ENCODE data around the gene KRTAP1-5.
"Not testable (repeated sequence)": the region's sequence is repeated elsewhere in the genome, so short reads cannot be mapped to it uniquely, and the experiment has no call there.

Gene KRTAP1-5

DNA sequence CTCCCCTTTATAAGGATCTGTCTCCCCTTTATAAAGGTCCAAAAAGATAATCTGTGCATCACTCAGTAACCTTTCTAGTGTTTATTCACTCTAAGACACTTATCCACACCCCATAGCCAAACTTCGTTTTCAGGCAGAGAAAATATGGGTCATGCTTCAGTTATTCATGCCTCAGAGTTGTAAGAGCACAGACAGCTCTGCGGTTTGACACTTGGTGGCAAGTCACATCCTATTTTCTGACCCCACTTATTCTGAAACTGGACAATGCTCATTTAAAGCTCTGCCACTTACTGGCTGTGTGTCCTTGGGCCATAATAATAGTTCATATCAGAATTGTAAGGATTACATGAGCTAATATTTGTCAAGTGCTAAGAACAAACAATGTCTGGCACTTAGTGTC lies 22.1 kb upstream of the KRTAP1-5 start:
- no peak for DNase-seq
- intact Hi-C loops (cut with DNase I), result no loop called here

DNA sequence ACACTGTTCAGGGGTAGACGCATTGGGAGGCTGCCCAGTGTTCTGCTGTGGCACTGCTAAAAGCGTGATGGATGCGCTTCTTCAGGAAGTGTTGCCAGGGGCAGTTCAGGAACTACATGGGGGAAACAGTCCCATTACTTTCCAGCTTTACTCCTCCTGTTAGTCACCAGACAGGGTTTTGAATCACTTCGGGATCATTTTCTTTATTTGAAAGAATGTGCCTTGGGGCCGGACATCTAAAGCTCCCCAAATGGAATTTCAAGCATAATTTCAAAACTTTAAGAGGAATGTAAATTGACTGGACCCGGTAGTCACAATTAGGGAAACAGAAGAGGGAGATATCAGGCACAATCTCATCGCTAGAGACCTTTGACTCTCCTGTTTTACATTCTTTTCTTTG lies 21.4 kb upstream of the KRTAP1-5 start:
- no peak for DNase-seq
- intact Hi-C loops (cut with DNase I), result no loop called here

DNA sequence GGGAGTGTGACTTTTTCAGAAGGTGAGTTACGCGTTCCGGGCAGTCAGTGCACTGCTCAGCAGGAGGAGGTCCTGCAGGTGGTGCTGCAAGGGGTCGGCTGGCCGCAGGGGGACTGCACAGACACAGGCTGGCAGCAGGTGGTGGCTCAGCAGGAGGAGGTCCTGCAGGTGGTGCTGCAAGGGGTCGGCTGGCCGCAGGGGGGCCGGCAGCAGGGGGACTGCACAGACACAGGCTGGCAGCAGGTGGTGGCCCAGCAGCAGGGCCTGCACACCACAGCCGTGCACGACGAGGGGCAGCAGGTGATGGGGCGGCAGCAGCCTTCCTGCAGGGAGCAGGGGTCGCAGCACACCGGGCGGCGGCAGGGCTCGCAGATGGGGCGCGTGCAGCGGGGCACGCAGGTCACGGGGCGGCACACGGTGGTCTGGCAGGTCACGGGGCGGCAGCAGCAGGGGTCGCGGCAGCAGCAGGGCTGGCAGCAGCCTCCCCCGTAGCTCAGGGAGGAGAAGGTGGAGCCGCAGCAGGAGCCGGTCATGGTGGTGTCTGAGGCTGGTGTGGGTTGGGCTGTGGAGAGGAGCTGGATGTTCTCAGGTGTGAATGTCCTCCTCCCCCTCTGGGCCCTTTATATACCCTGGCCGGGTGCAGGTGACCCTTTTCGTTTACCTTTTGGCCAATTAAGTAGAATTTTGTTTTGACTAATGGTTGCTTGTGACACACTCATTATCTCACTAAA lies 19.9 kb upstream of the KRTAP1-5 start, which contains the start of gene KRTAP2-1:
Gene KRTAP2-1, minus strand, starts transcription at position 582 of the 731 bp plus-strand sequence. Its CDS starts 49 bp downstream, at position 533.
- intact Hi-C loops (cut with DNase I), result not testable (repeated sequence)

DNA sequence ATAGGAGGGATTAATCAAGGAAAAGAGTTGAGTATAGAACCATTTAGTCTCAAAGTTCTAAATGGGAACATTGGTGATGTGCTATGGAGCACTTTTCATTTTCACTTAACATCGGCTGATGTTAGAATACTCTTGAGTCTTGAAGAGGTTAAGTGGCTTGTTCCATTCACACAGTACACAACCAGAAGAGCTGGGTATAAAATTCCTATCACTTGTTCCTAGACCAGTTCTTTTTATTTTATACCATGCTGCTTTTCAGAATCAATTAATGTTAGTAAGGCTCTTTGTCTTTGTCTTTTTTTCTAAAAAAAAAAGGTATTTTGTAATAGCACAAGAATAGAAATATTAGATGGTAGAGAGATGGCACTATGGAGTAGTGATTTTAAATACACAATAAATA lies 15.9 kb upstream of the KRTAP1-5 start:
- DNase-seq, result no peak
- intact Hi-C loops (cut with DNase I), result no loop called here

More for the DNA sequence above, 19.9 kb upstream of the KRTAP1-5 start, which contains the start of gene KRTAP2-1:
- DNase-seq, result not testable (repeated sequence)

DNA sequence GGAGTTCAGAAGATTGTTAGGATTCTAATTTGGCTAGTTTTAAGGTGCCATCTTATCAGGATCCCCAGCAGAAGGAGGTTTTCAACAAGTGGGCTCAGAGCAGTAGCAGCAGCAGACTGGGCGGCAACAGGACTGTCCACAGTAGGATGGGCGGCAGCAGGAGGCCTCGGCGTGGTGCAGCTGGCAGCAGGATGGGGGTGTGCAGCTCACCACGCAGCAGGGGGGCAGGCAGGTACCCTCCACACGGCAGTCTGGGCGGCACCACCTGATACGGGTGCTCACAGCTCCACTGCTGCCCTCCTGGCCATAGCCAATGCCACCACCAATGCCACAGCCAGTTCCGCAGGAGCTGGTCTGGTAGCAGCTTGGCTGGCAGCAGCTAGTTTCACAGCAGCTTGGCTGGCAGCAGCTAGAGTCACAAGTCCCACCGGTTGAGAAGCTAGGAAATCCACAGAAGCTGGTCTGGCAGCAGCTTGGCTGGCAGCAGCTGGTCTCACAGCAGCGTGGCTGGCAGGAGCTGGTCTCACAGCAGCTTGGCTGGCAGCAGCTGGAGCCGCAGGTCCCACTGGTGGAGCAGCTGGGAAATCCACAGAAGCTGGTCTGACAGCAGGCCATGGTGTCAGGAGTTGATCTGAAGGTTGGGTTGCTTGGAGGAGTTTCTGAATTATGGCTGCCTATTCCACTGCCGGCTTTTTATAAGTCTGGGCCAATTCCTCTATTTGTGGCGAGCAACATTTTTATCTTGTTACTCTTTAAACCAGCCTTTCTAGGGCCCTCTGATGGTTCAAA lies 14.0 kb upstream of the KRTAP1-5 start, which contains the start of gene KRTAP1-1:
Gene KRTAP1-1, minus strand, starts transcription at position 668 of the 789 bp plus-strand sequence. Its CDS starts 53 bp downstream, at position 615.
- intact Hi-C loops (cut with DNase I), result not testable (repeated sequence)
- DNase-seq, result peak in 8 of 10 donors; percentile 8 to 90 (median 28)

DNA sequence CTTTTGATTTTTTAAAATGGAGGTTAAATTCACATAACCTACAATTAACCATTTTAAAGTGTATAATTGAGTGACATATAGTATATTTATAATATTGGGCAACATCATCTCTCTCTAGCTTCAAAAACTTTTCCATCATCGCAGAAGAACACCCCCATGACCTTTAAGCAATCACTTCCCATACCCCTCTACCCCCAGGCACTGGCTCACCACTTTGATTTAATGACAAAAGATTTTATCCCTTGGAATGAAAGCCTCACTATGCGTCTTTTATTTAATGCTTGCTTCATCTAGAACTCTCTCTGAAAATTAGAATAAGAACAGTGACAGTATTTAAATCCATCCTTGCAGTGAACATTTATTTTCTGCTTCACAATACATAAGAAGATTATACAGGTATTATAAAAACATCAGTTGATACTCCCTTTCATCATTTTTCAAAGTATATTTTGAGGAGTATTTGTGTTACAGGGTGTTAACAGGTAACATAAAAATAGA lies 10.9 kb upstream of the KRTAP1-5 start:
- intact Hi-C loops (cut with DNase I), result no loop called here

DNA sequence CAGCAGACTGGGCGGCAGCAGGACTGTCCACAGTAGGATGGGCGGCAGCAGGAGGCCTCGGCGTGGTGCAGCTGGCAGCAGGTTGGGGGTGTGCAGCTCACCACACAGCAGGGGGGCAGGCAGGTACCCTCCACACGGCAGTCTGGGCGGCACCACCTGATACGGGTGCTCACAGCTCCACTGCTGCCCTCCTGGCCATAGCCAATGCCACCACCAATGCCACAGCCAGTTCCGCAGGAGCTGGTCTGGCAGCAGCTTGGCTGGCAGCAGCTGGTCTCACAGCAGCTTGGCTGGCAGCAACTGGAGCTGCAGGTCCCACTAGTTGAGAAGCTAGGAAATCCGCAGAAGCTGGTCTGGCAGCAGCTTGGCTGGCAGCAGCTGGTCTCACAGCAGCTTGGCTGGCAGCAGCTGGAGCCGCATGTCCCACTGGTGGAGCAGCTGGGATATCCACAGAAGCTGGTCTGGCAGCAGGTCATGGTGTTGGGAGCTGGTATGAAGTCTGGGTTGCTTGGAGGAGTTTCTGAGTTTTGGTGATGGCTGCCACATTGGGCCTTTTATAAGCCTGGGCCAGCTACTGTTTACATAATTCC lies 7.4 kb upstream of the KRTAP1-5 start, which contains the start of gene KRTAP1-3:
Gene KRTAP1-3, minus strand, starts transcription at position 529 of the 590 bp plus-strand sequence. Its CDS starts 53 bp downstream, at position 476.
- intact Hi-C loops (cut with DNase I), result not testable (repeated sequence)
- peak in 2 of 10 donors; percentile 54 to 76 for DNase-seq

More for the DNA sequence above, 10.9 kb upstream of the KRTAP1-5 start:
- no peak for DNase-seq

DNA sequence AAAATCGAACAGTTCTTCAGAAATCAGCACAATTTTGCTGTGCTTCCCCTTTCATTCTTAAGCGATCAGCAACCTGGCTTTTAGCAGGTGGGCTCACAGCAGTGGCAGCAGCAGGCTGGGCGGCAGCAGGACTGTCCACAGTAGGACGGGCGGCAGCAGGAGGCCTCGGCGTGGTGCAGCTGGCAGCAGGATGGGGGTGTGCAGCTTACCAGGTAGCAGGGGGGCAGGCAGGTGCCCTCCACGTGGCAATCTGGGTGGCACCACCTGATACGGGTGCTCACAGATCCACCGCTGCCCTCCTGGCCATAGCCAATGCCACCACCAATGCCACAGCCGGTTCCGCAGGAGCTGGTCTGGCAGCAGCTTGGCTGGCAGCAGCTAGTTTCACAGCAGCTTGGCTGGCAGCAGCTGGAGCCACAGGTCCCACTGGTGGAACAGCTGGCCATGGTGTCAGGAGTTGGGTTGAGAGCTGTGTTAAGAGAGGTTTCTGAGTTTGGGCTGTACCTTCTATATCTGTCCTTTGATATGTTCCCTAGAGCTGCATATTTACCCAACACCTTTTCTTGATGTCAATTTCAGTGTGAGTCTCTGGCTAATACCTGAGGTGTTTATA lies 2.7 kb upstream of the KRTAP1-5 start, which contains the start of gene KRTAP1-4:
Gene KRTAP1-4, minus strand, starts transcription at position 563 of the 613 bp plus-strand sequence. Its CDS starts 117 bp downstream, at position 446.
- DNase-seq, result peak in 2 of 10 donors; percentile 44 to 74
- intact Hi-C loops (cut with DNase I), result no loop called here

DNA sequence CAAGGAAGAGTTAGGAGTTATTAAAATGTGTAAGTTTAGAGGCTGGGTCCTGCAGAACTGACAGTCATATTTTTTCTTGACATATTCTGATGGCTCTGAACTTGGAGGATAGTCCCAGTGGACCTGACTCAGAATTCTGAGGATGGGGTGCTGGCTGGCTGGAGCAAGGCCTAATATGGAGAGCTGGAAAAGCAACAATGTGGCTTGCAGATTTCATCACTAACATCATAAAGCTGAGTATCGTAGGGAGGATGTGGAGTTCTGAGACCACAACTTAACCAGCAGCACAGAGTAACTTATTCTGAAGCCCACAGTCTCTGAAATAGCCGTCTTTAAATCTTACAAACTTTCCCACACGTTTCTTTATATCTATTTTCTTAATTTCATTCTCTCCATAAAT lies 2.3 kb downstream of the KRTAP1-5 start:
- no peak for DNase-seq
- intact Hi-C loops (cut with DNase I), result no loop called here

DNA sequence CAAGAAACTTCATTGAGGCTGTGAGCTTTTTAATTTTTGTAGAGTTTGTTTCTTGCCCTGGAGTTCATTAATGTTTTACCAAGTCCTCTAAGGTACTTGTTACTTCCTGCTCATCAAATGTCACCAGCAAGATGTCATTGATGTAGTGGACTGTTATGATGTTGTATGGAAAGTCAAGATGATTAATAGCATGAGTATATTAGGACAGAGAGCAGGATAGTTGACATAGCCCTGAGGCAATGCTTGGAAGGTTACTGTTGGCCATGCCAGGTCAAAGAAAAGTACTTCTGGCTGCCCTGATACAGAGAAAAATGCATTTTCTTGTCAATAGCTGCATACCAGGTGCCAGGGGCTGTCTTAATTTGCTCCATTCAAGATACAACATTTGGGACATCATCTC lies 6.7 kb downstream of the KRTAP1-5 start:
- DNase-seq, result no peak
- intact Hi-C loops (cut with DNase I), result no loop called here

DNA sequence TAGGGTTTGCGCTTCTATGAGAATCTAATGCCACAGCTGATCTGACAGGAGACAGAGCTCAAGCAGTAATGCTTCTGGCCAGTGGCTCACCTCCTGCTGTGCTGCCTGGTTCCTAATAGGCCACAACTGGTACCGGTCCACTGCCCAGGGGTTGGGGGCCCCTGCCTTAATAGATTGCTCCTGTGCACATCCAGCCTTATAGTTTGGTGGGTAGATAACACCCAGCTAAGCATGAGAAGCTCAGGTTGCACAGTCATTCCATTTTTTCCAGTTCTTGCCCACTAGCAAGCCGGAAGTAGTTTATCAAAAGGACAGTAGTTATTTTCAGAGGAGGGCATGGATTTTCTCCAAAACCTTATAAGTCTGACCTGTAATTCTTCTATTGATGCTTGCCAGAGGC lies 7.6 kb downstream of the KRTAP1-5 start:
- DNase-seq, result no peak
- intact Hi-C loops (cut with DNase I), result no loop called here

DNA sequence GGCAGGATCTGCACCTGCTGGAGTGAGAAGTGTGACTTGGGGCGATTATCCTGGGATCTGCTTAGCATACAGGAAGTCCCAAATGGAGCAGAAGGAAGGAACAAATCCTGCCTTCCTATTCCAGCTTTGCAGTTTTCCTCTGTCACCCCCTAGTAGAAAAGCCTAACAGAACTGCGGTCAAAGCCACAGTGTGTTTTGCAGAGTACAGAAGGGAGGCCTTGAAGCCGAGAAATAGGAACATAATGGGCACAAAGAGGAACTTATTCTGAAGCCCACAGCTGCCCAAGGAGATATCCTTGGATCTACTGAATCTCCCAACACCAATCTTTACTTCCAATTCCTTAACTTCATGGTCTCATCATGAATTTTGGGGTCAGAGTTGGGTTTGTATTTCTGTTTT lies 8.5 kb downstream of the KRTAP1-5 start:
- intact Hi-C loops (cut with DNase I), result no loop called here
- no peak for DNase-seq

DNA sequence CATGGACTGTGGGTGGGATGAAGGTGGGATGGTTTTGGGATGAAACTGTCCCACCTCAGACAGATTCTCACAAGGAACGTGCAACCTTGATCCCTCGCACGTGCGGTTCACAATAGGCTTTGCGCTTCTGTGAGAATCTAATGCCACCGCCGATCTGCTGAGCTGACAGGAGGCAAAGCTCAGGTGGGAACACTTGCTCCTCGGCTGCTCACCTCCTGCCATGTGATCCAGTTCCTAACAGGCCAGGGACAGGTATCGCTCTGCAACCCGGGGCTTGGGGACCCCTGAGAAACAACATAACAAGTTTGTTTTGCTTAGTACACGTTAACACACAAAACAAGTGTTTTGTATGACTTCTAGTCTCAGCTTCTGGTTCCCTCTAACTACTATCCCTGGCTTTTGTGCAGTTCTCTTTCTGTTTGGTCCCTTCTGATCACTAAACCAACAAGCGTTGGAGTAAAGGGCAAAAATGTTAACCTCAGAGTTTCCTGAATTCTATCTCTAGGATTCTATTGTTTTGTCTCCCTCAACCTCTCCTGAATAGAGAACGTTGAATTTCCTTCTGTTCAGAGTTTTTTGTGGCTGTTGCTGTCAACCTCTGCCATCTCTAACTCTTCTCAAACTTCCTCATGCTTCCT lies 10.3 kb downstream of the KRTAP1-5 start:
- no peak for DNase-seq
- intact Hi-C loops (cut with DNase I), result no loop called here

DNA sequence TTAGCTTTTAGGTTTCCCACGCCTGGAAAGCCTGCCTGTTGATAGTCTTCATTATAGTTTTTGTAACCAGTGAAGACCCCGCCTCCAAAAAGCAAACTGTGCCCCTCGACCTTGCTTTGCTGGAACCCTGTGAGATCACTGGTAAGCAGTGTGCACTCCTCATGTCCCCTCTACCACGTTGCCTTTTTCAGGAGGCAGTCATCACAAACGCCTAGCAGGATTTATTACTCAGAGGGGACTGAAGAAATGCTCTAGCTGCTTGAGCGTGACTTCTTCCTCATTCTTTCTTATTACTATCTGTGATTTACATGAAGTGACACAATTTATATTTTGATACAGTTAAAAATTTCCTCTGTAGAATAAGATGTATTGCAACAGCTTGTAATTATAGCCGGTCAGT lies 11.6 kb downstream of the KRTAP1-5 start:
- intact Hi-C loops (cut with DNase I), result no loop called here
- no peak for DNase-seq

DNA sequence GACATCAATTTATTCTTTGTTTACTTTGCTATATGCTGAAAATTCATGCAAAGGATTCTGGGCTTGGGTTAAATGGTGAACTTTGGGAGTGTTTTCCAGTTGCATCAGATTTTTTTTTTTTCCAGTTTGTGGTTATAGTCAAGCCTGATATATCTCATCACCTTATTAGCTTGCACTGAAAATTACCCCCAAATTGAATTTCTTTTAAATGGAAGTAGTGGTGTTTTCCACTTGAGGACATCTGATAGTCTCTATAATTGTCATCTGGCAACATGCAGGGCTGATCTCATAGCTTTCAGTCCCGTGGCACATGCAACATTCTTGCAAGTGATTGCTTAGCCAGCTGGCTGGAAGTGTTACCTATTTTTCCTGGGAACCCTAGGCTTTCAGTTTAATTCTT lies 13.4 kb downstream of the KRTAP1-5 start:
- DNase-seq, result no peak

DNA sequence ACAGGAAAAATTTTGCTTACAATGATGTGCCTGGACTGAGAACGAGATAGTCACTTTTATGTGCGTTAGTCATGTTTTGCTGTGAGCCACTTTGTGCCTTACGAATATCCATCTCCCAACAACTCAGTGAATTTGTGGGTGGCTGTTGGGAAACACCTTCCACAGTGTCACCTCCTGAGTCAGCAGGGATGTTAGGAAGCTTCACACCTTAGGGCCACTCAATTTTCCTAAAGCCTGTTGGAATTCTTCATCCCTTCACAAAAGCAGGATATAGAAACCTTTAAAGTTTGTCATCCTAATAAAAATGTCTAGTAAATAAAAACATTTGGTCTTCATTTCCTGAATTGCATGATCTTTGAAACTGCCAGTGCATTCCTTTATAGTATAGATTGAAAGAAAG lies 13.8 kb downstream of the KRTAP1-5 start:
- no peak for DNase-seq
- intact Hi-C loops (cut with DNase I), result no loop called here

More for the DNA sequence above, 13.4 kb downstream of the KRTAP1-5 start:
- intact Hi-C loops (cut with DNase I), result no loop called here

DNA sequence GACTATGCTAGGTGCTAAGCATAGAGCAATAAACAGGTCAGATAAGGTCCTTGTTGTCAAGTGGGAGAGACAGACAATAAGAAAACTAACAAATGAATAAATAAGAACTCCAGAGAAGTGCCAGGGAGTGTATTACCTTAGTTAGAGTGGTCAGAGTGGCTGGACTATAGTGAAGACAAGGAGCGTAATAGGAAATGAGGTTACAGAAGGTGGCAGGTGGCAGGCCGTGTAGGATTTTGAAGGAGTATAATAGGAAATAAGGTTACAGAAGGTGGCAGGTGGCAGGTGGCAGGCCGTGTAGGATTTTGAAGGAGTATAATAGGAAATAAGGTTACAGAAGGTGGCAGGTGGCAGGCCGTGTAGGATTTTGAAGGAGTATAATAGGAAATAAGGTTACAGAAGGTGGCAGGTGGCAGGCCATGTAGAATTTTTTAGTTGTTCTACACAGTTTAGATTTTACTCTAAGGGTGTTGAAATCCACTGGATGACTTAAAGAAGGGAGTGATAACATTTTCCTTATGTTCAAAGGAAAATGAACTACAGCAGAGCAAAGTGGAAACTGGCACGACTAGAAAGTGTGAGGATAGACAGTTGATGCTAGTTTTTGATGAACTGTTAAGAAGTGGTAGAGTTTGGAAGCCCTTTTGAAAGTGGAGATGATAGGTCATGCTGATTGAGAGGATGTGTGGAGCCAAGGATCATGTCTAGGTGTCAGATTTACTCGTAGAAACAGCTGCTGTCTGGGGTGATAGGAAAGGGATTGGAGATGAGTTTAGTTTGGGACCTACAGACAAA lies 14.5 kb downstream of the KRTAP1-5 start:
- no peak for DNase-seq
- intact Hi-C loops (cut with DNase I), result no loop called here

DNA sequence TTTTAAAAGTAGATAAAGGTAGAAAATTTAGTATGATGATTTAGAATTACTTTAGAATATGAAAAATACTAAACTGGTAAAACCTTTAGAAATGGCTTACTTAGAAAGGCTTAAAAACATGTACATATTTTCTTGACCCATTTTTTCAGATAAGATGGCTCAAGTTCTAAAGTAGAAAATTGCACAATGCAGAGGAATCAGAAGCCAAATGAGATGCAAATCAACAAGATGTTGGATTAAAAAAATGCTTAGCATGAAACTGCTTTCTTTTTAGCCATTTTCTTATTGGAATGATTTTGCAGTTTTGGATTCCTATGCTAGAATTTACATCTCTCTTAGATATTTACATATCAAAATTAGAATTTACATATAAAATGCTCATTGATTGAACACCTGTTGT lies 16.6 kb downstream of the KRTAP1-5 start:
- intact Hi-C loops (cut with DNase I), result no loop called here
- no peak for DNase-seq

DNA sequence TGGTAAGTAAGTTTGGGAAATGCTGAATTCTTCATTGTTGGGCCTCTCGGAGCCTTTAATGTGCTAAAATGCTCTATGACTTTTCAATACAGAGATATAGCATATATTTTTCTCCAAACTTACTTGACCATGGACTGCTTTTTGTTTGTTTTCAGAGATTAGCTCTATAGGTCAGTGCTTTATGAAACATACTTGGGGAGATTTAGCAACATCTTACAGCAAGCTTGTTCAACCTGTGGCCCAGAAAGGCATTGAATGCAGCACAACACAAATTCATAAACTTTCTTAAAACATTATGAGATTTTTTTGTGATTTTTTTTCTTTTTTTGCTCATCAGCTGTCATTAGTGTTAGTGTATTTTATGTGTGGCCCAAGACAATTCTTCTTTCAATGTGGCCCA lies 17.1 kb downstream of the KRTAP1-5 start:
- no peak for DNase-seq
- intact Hi-C loops (cut with DNase I), result no loop called here
